RKO (cell line): ENCODE measurements around the gene C3orf49.

Experiments used
- DNase-seq: peaks from one replicate; pipeline ENCODE4 v3.0.0-alpha.2; 2016; ENCODE audit warnings: low spot score

C3orf49 gene

GRCh38 chr3:63819151-63819398 is at the start of gene C3orf49:
Gene C3orf49 (plus strand): TSS chr3:63819299. CDS start chr3:63819472, 173 bp downstream.
- DNase-seq: no peak

GRCh38 chr3:63774781-63775180 is 44.3 kb upstream of the C3orf49 start:
- no peak for DNase-seq

DNA sequence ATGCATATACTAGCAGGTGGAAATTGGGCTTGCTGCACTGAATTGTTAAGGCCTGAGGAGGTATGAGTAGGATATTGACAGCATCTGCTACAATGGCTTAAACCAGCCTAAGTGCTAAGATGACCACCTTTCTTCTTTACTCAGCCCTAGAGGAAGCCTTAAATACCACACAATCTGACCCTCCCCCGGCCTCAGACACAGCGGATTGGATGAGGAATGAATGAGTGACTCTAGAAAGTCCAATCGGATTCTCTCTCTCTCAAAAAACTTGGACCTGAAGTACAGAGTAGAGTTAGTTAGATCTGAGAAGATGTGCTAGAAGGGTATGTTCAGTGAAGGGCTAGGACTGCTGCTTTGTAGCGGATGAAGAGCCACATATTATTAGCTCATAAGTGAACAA is 39.9 kb upstream of the C3orf49 start:
- DNase-seq: no peak

DNA sequence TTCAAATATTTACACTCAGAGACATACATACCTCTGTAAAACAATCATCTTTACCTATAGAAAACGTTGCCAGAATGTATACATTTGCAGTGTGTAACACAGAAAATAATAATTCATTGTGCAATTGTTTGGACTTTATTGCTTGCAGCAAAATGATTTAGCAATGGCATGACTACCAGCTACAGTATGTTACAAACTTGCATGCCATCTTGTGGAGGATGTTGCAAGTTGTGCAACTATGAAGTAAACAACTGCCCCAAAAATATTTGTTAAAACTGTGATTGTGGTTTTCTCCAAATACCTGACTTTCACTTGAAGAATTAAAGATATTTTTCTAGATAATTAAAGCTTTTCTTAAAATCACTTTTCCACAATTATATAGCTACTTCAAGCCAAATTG is 27.1 kb upstream of the C3orf49 start:
- peak; percentile 28 for DNase-seq

- DNase-seq: no peak
Observed at GRCh38 chr3:63795438-63795837, 23.7 kb upstream of the C3orf49 start.

DNA sequence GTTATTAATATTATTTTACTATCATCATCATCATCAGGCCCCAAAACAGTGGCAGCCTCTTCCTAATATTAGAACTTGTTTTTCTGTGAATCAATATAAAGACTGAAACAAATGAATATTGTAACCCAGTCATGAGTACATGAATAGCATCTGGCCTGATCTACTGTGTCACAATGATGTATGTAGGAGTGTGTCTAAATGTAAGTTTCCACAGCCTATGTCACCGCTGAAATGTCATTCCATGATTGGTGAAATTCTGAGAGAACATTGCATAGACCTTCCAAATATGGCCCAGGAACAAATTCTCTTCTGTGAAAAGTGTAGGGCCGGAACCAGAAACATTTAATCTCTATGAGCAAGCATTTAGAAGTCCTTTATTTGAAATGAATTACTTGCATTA is 20.6 kb upstream of the C3orf49 start:
- no peak for DNase-seq

- DNase-seq: no peak
Observed at GRCh38 chr3:63798949-63799348, 20.1 kb upstream of the C3orf49 start.

- DNase-seq: no peak
Observed at GRCh38 chr3:63800097-63800496, 19.0 kb upstream of the C3orf49 start.

DNA sequence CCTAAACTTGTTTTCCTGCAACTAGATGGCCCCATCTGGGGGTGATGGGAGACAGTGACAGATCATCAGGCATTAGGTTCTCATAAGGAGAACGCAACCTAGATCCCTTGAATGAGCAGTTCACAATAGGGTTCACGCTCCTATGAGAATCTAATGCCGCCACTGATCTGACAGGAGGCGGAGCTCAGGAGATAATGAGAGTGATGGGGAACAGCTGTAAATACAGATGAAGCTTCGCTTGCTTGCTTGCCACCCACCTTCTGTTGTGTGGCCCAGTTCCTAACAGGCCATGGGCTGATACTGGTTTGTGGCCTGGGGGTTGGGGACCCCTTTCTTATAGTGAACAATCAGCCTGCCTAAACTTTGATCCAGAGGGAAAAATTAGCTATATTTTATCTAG is 15.2 kb upstream of the C3orf49 start:
- DNase-seq: no peak

DNA sequence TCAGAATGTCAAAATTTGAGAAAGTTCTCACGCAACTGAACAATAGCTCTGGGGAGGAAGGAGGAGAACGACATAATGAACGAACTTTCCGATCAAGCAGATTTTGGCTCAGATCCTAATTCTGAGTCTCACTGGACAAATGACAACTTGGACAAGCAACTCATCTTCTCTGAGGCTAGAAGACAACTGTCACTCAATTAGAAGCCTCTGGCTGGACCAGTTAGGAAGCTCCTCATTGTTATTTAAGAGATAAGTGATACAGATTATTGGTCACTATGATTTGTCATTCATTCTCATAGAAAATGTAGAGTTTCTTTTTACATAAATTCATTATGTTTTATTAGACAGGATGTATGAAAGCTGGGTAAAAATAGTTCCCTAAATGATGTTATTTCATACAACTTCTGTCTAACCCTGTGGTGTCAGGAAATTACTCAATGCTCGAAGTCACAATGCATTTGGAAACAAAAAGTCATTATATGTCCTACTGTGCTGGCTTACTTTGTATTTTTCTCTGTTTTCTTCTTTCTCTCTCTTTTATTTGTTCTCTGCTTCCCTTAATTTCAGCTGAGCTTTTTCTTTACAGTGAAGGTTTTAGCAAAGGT is 11.0 kb upstream of the C3orf49 start:
- DNase-seq: no peak

DNA sequence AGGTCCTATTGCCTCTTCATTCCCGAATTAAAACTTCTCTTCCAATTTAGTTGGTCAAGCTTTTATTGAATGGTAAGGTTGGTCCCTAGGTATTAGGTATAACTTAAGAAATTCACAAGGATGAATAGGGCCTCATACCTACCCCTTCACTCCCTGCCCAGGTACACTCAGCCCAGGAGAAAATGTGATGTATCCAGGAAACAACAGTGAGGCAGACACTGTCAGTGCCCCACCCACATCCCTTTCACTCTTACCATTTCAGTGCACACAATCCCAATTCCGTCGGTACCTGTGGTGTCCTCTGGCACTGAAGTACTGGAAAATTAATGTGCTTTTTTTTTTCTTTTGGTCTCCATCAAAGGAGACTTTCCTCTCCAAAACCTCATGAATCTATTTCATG is 10.5 kb upstream of the C3orf49 start:
- DNase-seq: no peak

DNA sequence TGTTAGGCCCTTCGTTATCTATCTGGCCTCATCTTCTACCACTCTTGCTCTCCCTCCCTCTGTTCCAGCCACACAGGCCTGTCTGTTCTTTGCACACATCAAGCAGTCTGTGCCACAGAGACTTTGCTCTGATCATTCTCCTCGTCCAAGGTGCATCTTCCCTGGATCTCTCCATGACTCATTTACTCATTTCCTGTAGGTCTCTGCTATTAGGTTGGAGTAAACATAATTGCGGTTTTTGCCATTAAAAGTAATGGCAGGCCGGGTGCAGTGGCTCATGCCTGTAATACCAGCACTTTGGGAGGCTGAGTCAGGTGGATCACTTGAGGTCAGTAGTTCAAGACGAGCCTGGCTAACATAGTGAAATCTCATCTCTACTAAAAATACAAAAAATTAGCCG is 9.5 kb upstream of the C3orf49 start:
- DNase-seq: no peak

GRCh38 chr3:63814237-63814636 is 4.9 kb upstream of the C3orf49 start:
- no peak for DNase-seq

DNA sequence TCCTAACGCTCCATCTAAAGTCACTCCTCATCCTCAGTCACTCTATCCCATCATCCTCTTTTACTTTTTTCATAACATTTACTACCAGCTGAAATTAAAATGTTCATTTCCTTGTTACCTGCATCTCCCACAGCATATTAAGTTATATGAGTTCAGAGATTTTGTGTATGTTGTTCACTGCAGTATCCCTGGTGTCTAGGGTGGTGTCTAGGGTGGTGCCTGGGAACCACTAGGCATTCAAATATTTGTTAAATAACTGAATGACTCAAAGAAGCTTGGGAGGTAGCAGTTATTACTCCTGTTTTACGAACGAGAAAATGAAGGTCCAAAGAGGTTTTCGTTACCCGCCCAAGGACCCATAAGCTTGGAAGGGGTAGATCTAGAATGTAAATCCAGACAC is 1.9 kb upstream of the C3orf49 start:
- DNase-seq: no peak

- DNase-seq: peak; percentile 51
Observed at GRCh38 chr3:63818282-63819150, 583 bp upstream of the C3orf49 start.

DNA sequence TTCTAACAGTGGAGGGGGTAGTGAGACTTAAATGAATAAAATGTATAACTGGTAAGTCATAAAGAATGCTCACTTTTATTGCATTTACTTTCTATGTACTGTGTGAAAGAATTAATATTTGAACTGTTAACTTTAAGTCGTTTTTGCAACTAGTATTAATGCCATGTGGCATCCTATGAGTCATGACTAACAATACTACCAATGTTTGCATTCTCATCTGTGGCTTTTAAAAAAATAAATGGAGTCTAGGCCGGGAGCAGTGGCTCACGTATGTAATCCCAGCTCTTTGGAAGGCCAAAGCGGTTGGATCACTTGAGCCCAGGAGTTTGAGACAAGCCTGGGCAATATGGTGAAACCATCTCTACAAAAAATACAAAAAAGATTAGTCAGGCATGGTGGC is 5.2 kb downstream of the C3orf49 start:
- no peak for DNase-seq

DNA sequence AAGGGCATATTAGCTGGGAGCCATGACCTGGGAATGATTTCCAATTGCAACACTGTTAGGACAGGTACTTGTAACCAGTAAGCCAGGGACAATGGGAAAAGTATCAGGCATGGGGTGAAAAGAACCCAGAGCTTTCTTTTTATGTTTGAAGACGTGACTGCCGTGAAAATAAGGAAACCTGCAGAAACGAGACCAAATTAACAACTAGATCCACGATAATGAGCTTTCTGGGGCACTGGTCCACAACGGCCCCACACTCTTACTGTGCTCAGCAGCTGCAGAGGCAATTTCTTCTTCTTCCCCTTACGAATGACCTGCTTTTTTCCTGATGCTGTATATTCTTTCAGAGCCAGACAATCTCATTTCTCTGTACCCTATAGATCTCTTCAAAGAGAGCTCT is 11.4 kb downstream of the C3orf49 start:
- DNase-seq: no peak

DNA sequence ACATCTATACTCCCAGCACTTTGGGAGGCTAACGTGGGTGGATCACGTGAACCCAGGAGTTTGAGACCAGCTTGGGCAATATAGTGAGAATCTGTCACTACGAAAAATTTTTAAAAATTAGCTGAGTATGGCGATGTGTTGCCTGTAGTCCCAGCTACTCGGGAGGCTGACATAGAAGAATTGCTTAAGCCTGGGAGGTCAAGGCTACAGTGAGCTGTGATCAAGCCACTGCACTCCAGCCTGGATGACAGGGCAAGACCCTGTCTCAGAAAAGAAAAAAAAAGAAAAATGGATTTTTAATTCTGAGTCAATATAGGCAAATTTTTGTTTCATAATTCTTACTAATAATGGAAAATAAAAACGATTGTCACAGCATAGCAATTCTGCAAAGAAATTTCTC is 13.3 kb downstream of the C3orf49 start:
- no peak for DNase-seq

DNA sequence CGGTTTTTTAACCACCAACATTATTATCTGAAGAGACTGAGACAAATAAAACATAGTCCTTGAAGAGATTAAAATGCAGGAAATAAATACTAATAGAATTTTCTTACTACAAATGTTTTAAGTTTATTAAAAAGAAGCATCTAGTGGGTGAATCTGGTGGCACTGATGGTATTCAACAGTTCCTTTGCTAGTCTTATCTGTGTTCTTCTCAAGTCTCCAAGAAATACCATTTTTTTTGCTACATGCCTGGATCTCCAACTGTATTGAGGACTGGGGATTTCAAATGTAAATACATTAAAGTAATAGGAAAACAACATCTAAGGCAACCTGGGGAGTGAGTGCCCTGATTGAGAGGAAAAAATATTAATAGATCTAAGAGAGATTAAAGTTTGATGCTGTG is 22.6 kb downstream of the C3orf49 start:
- no peak for DNase-seq

DNA sequence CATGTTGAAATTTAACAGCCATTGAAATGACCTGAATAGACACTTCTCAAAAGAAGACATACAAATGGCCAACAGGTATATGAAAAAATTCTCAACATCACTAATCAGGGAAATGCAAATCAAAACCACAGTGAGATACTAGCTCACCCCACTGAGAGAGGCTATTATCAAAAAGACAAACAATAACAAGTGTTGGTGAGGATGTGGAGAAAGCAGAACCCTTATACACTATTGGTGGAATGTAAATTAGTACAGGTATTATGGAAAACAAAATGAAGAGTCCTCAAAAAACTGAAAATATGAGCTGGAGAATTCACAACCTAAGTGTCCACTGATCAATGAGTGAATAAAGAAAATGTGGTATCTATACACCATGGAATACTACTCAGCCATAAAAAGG is 23.0 kb downstream of the C3orf49 start:
- no peak for DNase-seq

DNA sequence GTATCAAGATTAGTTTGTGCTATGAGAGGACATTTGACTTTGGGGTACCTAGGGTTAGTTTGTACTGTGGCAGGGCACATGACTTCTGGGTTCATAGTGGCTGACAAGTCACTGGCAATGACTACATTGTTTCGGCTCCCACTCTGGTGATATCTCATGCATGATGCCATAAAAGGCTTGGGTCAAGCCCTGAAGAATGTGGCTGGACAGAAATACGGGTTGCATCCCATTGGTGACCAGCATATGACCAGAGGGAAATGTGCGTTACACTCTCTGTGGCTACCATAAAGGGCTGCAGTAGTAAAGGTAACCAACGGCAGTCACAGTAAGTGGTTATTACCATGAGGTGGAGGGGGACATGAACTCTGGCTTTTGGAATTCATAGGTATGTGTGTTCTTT is 26.1 kb downstream of the C3orf49 start:
- DNase-seq: no peak

- DNase-seq: no peak
Observed at GRCh38 chr3:63847718-63848450, 28.8 kb downstream of the C3orf49 start.

- no peak for DNase-seq
Observed at GRCh38 chr3:63849175-63849574, 30.1 kb downstream of the C3orf49 start.
